ENCODE data around the gene ADIRF.
"Not testable (repeated sequence)": the region's sequence is repeated elsewhere in the genome, so short reads cannot be mapped to it uniquely, and the experiment has no call there.

Gene ADIRF

GRCh38 chr10:87008303-87008702, 40.0 kb downstream of the ADIRF start:
- not testable (repeated sequence) for H3K4me1 Mint-ChIP-seq (ENCODE audit: low read depth); H3K9me3 Mint-ChIP-seq; H3K36me3 Mint-ChIP-seq (ENCODE audit: low read depth); H3K27me3 Mint-ChIP-seq; H3K4me3 Mint-ChIP-seq; H3K27ac Mint-ChIP-seq

DNA sequence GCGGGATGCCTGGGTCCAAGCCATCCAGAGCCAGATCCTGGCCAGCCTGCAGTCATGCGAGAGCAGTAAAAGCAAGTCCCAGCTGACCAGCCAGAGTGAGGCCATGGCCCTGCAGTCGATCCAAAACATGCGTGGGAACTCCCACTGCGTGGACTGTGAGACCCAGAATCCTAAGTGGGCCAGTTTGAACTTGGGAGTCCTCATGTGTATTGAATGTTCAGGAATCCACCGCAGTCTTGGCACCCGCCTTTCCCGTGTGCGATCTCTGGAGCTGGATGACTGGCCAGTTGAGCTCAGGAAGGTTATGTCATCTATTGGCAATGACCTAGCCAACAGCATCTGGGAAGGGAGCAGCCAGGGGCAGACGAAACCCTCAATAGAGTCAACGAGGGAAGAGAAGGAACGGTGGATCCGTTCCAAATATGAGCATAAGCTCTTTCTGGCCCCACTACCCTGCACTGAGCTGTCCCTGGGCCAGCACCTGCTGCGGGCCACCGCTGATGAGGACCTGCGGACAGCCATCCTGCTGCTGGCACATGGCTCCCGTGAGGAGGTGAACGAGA, 40.9 kb downstream of the ADIRF start:
- H3K27me3 Mint-ChIP-seq; H3K9me3 Mint-ChIP-seq; H3K4me3 Mint-ChIP-seq; H3K36me3 Mint-ChIP-seq (ENCODE audit: low read depth); H3K27ac Mint-ChIP-seq; H3K4me1 Mint-ChIP-seq (ENCODE audit: low read depth): not testable (repeated sequence)

- H3K4me3 Mint-ChIP-seq; H3K27me3 Mint-ChIP-seq; H3K36me3 Mint-ChIP-seq (ENCODE audit: low read depth); H3K9me3 Mint-ChIP-seq; H3K4me1 Mint-ChIP-seq (ENCODE audit: low read depth): not testable (repeated sequence)
- H3K27ac Mint-ChIP-seq: peak overlapping the region; percentile 70
Measured at GRCh38 chr10:87013528-87013927, 45.2 kb downstream of the ADIRF start.

DNA sequence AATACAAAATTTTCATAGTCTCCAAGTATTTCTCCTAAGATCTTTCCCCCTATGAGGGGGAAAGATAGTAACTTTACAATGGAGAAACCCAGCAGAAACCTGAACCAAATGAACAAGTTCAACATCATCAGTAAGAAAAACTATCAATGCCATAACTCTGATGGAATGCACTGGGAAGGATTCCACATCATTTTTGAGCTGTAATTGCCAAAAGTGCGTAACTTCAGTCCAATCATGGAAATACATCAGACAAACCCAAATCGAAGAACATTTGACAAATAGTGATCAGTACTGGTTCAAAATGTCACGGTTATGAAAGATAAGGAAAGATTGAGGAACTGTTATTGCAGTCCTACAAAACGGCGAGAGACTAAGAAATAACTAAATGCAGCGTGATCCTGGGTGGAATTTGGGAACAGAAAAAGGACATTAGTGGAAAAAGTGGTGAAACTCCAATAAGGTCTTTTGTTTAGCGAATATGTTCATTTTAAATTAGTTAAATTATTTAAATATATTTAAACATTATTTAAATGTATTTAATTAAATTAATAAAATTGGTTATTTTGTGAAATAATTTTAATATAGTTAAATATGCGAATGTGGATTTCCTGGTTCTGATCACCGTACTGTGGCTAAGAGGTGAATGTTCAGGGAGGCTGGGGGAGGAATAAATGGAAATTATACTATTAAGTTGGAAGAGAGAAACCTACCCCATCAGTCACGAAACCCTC, 46.9 kb downstream of the ADIRF start:
- not testable (repeated sequence) for H3K4me1 Mint-ChIP-seq (ENCODE audit: low read depth); H3K36me3 Mint-ChIP-seq (ENCODE audit: low read depth); H3K27ac Mint-ChIP-seq; H3K27me3 Mint-ChIP-seq; H3K4me3 Mint-ChIP-seq; H3K9me3 Mint-ChIP-seq

DNA sequence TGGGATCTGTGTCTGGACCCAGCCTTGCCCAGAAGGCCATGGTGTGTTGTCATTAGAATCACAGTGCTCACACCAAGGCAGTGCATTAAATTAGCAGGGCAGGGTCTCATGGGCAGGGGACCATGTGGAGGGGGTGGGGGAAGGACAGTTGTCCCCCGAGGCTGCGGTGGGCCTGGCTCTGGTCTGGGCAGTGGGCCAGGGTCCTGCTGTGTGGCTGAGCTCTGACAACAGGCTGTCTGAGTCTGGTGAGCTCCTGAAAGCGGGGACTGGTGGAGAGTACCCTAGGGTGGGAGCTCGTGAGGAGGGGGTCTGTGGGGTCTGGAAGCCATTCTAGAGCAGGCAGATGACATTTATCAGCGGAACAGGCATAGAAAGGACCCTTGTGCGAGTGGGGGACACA, 49.8 kb downstream of the ADIRF start:
- not testable (repeated sequence) for H3K36me3 Mint-ChIP-seq (ENCODE audit: low read depth); H3K9me3 Mint-ChIP-seq; H3K4me1 Mint-ChIP-seq (ENCODE audit: low read depth); H3K4me3 Mint-ChIP-seq; H3K27me3 Mint-ChIP-seq; H3K27ac Mint-ChIP-seq

DNA sequence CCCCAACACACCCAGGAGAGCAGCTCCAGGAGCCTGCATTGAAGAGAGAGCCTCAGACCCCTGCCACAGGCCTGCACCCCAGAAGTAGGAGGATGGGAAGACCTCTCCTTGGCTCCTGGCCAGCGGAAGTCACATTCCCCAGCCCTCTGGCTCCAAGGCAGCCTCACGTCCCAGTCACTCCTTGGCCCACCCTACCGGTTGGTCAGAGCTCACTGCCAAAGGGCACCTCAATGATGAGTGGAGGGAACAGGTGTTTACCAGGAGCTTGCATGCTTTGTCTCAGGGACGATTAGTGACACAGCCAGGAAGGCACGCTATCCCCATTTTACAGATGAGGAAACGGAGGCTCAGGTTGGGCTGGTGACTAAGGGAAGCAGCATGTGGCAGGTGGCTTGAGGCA, 50.8 kb downstream of the ADIRF start:
- H3K9me3 Mint-ChIP-seq; H3K4me3 Mint-ChIP-seq; H3K27ac Mint-ChIP-seq; H3K36me3 Mint-ChIP-seq (ENCODE audit: low read depth); H3K27me3 Mint-ChIP-seq; H3K4me1 Mint-ChIP-seq (ENCODE audit: low read depth): not testable (repeated sequence)

DNA sequence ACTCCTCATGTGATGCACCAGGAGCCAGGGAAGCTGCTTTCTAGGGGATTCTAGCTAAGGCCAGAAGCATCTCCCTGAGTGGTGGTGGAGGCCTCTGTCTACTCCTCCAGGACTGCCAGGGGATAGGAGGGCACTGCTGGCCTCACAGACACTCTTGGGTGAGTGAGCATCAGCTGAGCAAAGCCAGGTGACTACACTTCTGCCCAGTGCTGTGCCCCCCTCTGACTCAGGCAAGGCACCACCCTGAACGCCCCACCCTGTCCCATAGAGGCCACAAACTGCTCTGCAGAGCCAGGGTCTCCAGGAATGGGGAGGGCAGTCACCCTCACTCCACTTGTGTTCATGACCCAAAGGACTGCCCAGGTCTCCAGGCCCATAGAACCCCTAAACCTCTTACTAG, 51.2 kb downstream of the ADIRF start:
- H3K9me3 Mint-ChIP-seq; H3K36me3 Mint-ChIP-seq (ENCODE audit: low read depth); H3K4me1 Mint-ChIP-seq (ENCODE audit: low read depth); H3K4me3 Mint-ChIP-seq; H3K27me3 Mint-ChIP-seq; H3K27ac Mint-ChIP-seq: not testable (repeated sequence)

DNA sequence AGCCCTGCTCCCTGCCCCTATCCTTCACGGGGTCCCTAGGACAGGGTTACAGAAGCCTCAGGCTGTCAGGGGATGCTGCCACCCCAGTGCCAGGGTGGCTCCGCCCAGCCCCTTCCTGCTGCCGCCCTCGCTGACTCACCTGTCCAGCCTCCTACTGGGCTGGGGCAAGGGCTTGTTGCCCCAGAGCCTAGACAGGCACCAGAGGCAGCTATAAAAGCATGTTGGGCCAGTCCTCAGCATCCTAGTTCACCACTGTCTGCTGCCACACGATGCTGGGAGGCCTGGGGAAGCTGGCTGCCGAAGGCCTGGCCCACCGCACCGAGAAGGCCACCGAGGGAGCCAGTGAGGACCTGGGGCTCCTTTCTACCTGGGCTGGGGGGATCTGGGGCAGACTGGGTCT, 51.8 kb downstream of the ADIRF start, which contains the start of gene FAM25A:
Gene FAM25A, plus strand, starts transcription at position 239 of the 400 bp plus-strand sequence. Its CDS starts 31 bp downstream, at position 270.
- H3K27ac Mint-ChIP-seq; H3K4me3 Mint-ChIP-seq; H3K27me3 Mint-ChIP-seq; H3K36me3 Mint-ChIP-seq (ENCODE audit: low read depth); H3K4me1 Mint-ChIP-seq (ENCODE audit: low read depth); H3K9me3 Mint-ChIP-seq: not testable (repeated sequence)

All from stimulated activated naive CD8-positive, alpha-beta T cell treated with anti-CD3 and anti-CD28 coated beads, Interleukin-15, Interleukin-2, amounts not matched to agents 100 ng/mL and 50 ng/mL, for 24 hours (primary cell).